DOHH2 (cell line): Measurements from ENCODE around the gene FRRS1L.

Experiments used
- CTCF ChIP-seq: fragments of 200-600 bp; sonication (generic); IDR thresholded peaks from one replicate; pipeline ENCODE4 v1.5.1; 2014; ENCODE audit warnings: antibody characterized with exemption, mild to moderate bottlenecking, low read depth, low read length; ENCODE audit not compliant: poor library complexity, severe bottlenecking
- EZH2phosphoT487 ChIP-seq: fragments of 200-600 bp; sonication (generic); IDR thresholded peaks from 2 replicates; pipeline ENCODE4 v1.6.1; 2017; ENCODE audit warnings: borderline replicate concordance, mild to moderate bottlenecking, antibody characterized with exemption, low read length, moderate library complexity, mixed read lengths

GRCh38 chr9:109110329-109111021 lies 56.6 kb downstream of the FRRS1L start:
- no peak for TF ChIP-seq CTCF
- no peak for TF ChIP-seq EZH2phosphoT487
